HG02973 (cell line): ENCODE data around the gene EGFR.
"Not testable (repeated sequence)": the region's sequence is repeated elsewhere in the genome, so short reads cannot be mapped to it uniquely, and the experiment has no call there.

ENCODE experiments used
- ATAC-seq: cut with Tn5 transposase; IDR thresholded peaks from one replicate; pipeline ENCODE4 v1.9.1; 2021; ENCODE audit warnings: moderate library complexity; ENCODE audit not compliant: unreplicated experiment

EGFR gene

GRCh38 chr7:55164527-55164926, 145.7 kb downstream of the EGFR start:
- no peak for ATAC-seq

DNA sequence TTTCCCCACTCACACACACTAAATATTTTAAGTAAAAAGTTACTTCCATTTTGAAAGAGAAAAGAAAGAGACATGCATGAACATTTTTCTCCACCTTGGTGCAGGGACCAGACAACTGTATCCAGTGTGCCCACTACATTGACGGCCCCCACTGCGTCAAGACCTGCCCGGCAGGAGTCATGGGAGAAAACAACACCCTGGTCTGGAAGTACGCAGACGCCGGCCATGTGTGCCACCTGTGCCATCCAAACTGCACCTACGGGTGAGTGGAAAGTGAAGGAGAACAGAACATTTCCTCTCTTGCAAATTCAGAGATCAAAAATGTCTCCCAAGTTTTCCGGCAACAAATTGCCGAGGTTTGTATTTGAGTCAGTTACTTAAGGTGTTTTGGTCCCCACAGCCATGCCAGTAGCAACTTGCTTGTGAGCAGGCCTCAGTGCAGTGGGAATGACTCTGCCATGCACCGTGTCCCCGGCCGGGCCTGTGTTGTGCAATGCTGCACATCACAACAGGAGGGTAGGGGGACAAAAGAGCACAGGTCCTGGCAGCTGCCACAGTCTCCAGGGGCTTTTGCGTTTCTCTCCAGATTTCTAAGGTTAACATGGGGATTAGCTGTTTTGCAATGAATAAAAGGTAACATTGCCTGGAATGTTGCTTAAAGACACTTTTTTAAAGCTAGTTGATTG, 146.5 kb downstream of the EGFR start:
- no peak for ATAC-seq

- ATAC-seq, result not testable (repeated sequence)
Observed at GRCh38 chr7:55167296-55167695, 148.5 kb downstream of the EGFR start.

DNA sequence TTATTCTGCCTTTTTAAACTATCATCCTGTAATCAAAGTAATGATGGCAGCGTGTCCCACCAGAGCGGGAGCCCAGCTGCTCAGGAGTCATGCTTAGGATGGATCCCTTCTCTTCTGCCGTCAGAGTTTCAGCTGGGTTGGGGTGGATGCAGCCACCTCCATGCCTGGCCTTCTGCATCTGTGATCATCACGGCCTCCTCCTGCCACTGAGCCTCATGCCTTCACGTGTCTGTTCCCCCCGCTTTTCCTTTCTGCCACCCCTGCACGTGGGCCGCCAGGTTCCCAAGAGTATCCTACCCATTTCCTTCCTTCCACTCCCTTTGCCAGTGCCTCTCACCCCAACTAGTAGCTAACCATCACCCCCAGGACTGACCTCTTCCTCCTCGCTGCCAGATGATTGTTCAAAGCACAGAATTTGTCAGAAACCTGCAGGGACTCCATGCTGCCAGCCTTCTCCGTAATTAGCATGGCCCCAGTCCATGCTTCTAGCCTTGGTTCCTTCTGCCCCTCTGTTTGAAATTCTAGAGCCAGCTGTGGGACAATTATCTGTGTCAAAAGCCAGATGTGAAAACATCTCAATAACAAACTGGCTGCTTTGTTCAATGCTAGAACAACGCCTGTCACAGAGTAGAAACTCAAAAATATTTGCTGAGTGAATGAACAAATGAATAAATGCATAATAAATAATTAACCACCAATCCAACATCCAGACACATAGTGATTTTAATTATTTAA, 151.7 kb downstream of the EGFR start:
- no peak for ATAC-seq

- no peak for ATAC-seq
Observed at GRCh38 chr7:55171157-55171556, 152.3 kb downstream of the EGFR start.

- ATAC-seq, result no peak
Observed at GRCh38 chr7:55172161-55172560, 153.3 kb downstream of the EGFR start.

DNA sequence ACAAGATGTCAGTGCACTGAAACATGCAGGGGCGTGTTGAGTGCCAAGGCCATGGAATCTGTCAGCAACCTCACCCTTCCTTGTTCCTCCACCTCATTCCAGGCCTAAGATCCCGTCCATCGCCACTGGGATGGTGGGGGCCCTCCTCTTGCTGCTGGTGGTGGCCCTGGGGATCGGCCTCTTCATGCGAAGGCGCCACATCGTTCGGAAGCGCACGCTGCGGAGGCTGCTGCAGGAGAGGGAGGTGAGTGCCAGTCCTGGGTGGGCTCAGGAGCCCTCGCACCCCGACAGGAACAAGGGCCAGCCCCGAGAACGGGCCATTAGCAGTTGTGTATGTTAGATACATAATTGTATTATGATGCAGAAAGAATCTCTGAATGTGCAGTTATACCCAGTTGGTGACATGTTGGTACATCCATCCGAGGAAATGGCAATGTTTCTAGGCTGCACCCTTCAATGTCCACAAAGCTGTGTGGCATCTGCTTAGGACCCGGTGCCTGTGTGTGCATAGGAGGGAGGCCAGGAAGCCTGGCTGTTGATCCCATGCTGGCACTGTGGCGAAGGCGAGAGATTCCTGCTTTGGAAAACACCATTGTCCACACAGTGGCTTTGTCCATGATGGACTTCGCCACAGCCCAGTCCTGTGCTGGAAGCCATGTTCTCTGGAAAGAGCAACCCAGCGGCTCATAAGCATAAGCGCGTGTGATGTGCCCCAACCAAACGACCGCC, 154.2 kb downstream of the EGFR start:
- no peak for ATAC-seq

DNA sequence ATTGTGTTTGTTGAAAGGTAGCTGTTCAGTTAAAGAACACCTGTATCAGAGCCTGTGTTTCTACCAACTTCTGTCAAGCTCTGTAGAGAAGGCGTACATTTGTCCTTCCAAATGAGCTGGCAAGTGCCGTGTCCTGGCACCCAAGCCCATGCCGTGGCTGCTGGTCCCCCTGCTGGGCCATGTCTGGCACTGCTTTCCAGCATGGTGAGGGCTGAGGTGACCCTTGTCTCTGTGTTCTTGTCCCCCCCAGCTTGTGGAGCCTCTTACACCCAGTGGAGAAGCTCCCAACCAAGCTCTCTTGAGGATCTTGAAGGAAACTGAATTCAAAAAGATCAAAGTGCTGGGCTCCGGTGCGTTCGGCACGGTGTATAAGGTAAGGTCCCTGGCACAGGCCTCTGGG, 154.9 kb downstream of the EGFR start:
- ATAC-seq, result no peak

- ATAC-seq, result no peak
Observed at GRCh38 chr7:55174456-55174855, 155.6 kb downstream of the EGFR start.

GRCh38 chr7:55174856-55175255, 156.0 kb downstream of the EGFR start:
- no peak for ATAC-seq

DNA sequence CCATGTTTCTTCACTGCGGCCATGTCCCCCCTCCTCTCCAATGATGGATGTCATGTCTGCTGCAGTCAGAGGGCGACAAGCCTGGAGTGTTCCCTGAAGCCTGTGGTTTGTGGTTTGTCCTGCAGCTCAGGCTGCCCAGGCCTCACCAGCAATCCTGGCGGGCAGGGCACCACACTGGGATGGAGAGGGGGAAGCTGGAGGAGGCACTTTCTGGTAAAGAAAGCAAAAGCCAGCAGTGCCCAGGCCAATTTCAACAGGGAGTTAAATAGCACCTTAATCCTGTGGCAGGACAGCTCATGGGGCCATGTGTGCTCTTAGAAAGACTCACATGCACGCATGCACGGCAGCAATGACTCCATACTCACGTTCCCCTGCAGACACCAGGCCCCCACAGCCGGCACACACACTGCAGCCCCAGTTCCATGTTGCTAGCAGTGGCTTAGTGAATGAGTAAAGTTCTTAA, 158.3 kb downstream of the EGFR start:
- ATAC-seq, result no peak

GRCh38 chr7:55177589-55178261, 158.9 kb downstream of the EGFR start:
- no peak for ATAC-seq

- no peak for ATAC-seq
Observed at GRCh38 chr7:55178292-55178862, 159.6 kb downstream of the EGFR start.

DNA sequence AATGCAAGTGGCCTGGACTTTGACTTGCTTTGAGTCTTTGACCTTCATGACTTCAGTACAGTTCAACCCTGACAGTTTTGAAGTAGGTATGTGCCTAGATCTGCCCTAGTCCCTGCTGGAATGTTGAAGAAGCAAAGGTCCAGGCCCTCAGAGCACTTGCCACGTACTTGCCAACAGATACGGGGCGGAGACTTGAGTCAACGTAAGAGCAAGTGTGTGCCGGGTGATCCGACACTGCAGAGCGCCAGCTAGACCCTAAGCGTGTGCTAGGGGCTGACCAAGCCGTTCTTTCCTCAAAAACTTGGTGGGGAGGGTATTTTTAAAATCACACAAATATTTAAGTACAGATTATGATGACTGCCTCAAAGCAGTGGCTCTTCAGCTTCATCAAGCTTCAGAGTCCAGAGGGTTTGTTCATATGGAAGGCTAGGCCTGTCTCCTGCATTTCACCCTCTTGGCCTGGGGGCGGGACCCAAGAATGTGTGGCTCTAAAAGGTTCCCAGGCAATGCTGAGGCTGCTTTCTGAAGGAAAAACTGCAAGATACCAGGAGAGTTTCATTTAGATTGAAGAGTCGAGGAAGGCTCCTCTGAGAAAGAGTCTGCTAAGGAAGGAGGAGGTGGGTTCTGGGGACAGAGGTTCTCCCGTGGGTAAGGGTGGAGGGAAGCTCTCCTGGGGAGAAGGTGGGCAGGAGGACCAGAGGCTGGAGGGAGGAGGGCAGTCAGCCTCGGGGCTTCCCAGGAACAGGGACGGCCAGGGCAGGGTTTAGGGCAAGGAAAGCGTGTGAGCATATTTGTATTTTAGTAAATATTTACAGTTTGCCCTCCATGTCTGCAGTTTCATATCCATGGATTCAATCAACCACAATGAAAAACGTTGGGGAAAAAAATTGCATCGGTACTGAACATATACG, 160.3 kb downstream of the EGFR start:
- no peak for ATAC-seq

DNA sequence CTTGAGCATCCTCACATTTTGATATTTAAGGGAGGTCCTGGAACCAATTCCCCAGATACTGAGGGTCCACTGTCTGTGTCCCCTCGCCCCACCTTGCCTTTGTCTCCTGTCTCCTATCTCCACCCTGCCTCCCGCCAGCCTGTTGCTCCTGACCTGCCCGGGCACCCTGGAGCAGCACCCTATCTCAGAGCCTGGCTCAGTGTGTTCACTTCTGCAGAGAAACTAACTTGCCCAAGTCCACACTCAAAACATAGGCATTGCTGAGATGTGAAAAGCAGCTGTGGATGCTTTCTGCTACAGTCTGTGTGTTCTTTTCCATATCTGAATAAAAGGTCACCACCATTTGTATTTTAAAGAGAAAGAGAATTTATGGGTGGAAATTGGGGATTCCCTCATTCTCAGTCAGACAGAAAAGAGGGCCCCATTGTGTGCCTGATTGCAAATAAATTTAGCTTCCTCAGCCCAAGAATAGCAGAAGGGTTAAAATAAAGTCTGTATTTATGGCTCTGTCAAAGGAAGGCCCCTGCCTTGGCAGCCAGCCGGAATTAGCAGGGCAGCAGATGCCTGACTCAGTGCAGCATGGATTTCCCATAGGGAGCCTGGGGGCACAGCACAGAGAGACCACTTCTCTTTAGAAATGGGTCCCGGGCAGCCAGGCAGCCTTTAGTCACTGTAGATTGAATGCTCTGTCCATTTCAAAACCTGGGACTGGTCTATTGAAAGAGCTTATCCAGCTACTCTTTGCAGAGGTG, 161.3 kb downstream of the EGFR start:
- ATAC-seq, result no peak

DNA sequence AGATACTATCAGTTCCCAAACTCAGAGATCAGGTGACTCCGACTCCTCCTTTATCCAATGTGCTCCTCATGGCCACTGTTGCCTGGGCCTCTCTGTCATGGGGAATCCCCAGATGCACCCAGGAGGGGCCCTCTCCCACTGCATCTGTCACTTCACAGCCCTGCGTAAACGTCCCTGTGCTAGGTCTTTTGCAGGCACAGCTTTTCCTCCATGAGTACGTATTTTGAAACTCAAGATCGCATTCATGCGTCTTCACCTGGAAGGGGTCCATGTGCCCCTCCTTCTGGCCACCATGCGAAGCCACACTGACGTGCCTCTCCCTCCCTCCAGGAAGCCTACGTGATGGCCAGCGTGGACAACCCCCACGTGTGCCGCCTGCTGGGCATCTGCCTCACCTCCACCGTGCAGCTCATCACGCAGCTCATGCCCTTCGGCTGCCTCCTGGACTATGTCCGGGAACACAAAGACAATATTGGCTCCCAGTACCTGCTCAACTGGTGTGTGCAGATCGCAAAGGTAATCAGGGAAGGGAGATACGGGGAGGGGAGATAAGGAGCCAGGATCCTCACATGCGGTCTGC, 162.2 kb downstream of the EGFR start:
- ATAC-seq, result no peak

- ATAC-seq, result no peak
Observed at GRCh38 chr7:55181762-55182161, 162.9 kb downstream of the EGFR start.

GRCh38 chr7:55183897-55184296, 165.1 kb downstream of the EGFR start:
- no peak for ATAC-seq

DNA sequence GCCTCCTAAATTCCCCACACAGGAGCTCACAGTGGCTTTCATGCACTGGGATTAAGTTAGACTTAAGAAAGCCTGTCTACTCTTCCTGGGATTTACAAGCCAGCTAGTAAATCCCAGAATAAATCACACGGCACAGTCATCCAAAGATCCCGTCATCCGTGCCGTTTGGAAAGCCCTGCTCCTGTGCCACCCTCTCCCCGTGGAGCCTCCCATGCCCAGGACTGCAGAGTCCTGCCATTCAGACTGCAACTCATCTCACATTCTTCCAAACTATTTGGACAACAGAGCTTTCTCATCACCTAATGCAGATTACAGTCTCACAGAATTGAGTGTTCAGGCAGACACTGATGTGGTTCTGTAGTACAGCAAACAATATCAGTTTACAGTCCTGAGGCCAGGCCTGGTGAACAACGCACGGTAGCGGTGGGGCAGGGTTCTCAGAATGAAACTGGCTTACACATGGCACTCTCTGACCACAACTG, 166.5 kb downstream of the EGFR start:
- no peak for ATAC-seq
